B cell (primary cell): ENCODE measurements around the gene CDT1. TPM values are rescaled to one million over a fixed set of nuclear protein-coding genes. Genes with fewer than 3 reads are reported as not detected.

Source experiments
- ATAC-seq: fragments of 200-7000 bp; cut with Tn5 transposase; one replicate; pipeline ENCODE4 v1.10.0; 2021; ENCODE audit warnings: low read depth, mild to moderate bottlenecking, moderate number of reproducible peaks, moderate library complexity
- CTCF ChIA-PET: fragments of 350-600 bp; sonication (Branson Sonifier 250); formaldehyde crosslinking; loops from one replicate; lab custom pipeline; 2021; ENCODE audit warnings: antibody characterized with exemption, inconsistent platforms; lab: Charles Lee
- POLR2A ChIA-PET: fragments of 350-600 bp; sonication (Branson Sonifier 250); formaldehyde crosslinking; loops from one replicate; lab custom pipeline; 2021; ENCODE audit warnings: antibody characterized with exemption; lab: Charles Lee
- DNase-seq: peaks from one replicate; pipeline ENCODE4 v3.0.0; 2013
- H2AFZ ChIP-seq: 2 replicates; pipeline ENCODE4 v1.6.1; 2012; ENCODE audit warnings: mild to moderate bottlenecking, low read depth, low read length; ENCODE audit not compliant: insufficient read depth, poor library complexity, severe bottlenecking
- H3K27ac ChIP-seq, 2 donors: 1 replicate in 1 of 2; 2 replicates in 1 of 2; pipeline ENCODE4 v1.5.1; 2012 to 2013; ENCODE audit warnings: low read length in 2 of 2, mild to moderate bottlenecking in 2 of 2, moderate library complexity in 1 of 2
- H3K27me3 ChIP-seq, 4 experiments: fragments of 200-600 bp in 1 of 4; sonication (generic) in 1 of 4; replicated peaks in 1 of 4; 1 replicate in 2 of 4; 2 replicates in 2 of 4; pipeline versions ENCODE4 v1.6.1 to v1.7.0; 2013 to 2016; ENCODE audit warnings: low read length in 3 of 4, mild to moderate bottlenecking in 2 of 4, mixed read lengths in 1 of 4, moderate library complexity in 1 of 4; ENCODE audit not compliant: insufficient read depth in 4 of 4, control insufficient read depth in 3 of 4; ENCODE audit errors: control extremely low read depth in 1 of 4
- H3K36me3 ChIP-seq, 2 experiments: replicated peaks in 1 of 2; 1 replicate in 1 of 2; 2 replicates in 1 of 2; pipeline versions ENCODE4 v1.6.1 to v1.7.1; 2013; ENCODE audit warnings: low read length in 1 of 2; ENCODE audit not compliant: insufficient read depth in 2 of 2, control insufficient read depth in 1 of 2; ENCODE audit errors: control extremely low read depth in 1 of 2, extremely low read depth in 1 of 2
- H3K4me1 ChIP-seq, 2 donors: fragments of 200-600 bp in 1 of 2; sonication (generic) in 1 of 2; 1 replicate in 1 of 2; 2 replicates in 1 of 2; pipeline versions ENCODE4 v1.5.1 to v1.6.1; 2013 to 2017; ENCODE audit warnings: low read length in 2 of 2; ENCODE audit not compliant: control insufficient read depth in 2 of 2, insufficient read depth in 2 of 2
- H3K4me2 ChIP-seq: replicated peaks from 2 replicates; pipeline ENCODE3; 2012; ENCODE audit warnings: mild to moderate bottlenecking, low read depth, low read length; ENCODE audit not compliant: poor library complexity, severe bottlenecking
- H3K4me3 ChIP-seq, 5 experiments: fragments of 200-600 bp in 1 of 5; sonication (generic) in 1 of 5; 1 replicate in 3 of 5; 2 replicates in 2 of 5; pipeline versions ENCODE4 v1.5.1 to v1.7.0; 2011 to 2016; ENCODE audit warnings: low read length in 4 of 5, mild to moderate bottlenecking in 4 of 5, low read depth in 2 of 5, control low read depth in 1 of 5, moderate library complexity in 1 of 5; ENCODE audit not compliant: insufficient read depth in 1 of 5; ENCODE audit errors: control extremely low read depth in 1 of 5, extremely low read depth in 1 of 5
- H3K79me2 ChIP-seq: fragments of 200-600 bp; sonication (generic); one replicate; pipeline ENCODE4 v1.6.0; 2016; ENCODE audit warnings: low read length; ENCODE audit not compliant: control insufficient read depth, insufficient read depth
- H3K9ac ChIP-seq: fragments of 200-600 bp; sonication (generic); 2 replicates; pipeline ENCODE4 v1.6.1; 2017; ENCODE audit warnings: mild to moderate bottlenecking, low read length, moderate library complexity
- H3K9me3 ChIP-seq, 3 donors: one replicate each; pipeline versions ENCODE4 v1.6.1 to v1.7.1; 2013; ENCODE audit warnings: low read length in 2 of 3; ENCODE audit not compliant: control insufficient read depth in 2 of 3, insufficient read depth in 1 of 3; ENCODE audit errors: control extremely low read depth in 1 of 3
- H4K20me1 ChIP-seq: 2 replicates; pipeline ENCODE4 v1.6.0; 2012; ENCODE audit warnings: mild to moderate bottlenecking, low read length; ENCODE audit not compliant: insufficient read depth, control insufficient read depth, poor library complexity, severe bottlenecking
- H3K27ac Mint-ChIP-seq: one replicate; pipeline ENCODE4 v1.8.0; 2021; ENCODE audit warnings: mixed read lengths
- H3K27me3 Mint-ChIP-seq: one replicate; pipeline ENCODE4 v1.8.0; 2021; ENCODE audit warnings: mixed read lengths
- H3K4me1 Mint-ChIP-seq: one replicate; pipeline ENCODE4 v1.8.0; 2021; ENCODE audit warnings: mixed read lengths
- H3K4me3 Mint-ChIP-seq: one replicate; pipeline ENCODE4 v1.8.0; 2021; ENCODE audit warnings: mixed read lengths
- H3K9me3 Mint-ChIP-seq: one replicate; pipeline ENCODE4 v1.8.0; 2022; ENCODE audit warnings: mixed read lengths; ENCODE audit not compliant: insufficient read depth
- EZH2 ChIP-seq: IDR thresholded peaks from 2 replicates; pipeline ENCODE4 v1.6.1; 2012; ENCODE audit warnings: borderline replicate concordance, low read depth, mild to moderate bottlenecking, moderate library complexity, low read length; ENCODE audit not compliant: insufficient read depth, poor library complexity, severe bottlenecking
- WGBS: methylation state at CpG from one replicate; pipeline ENCODE4 v1.1.5; 2013; ENCODE audit warnings: missing lambda C conversion rate; ENCODE audit not compliant: insufficient coverage; 5-methylcytosine and 5-hydroxymethylcytosine counted together
- intact Hi-C: fragments of 100-400 bp; cut with micrococcal nuclease; formaldehyde crosslinking; loops from one replicate; pipeline ENCODE4 v1.10.0; 2022
- polyA plus RNA-seq: library from polyadenylated mRNA; depleted of rRNA; stranded (reverse); fragments of >200 nt; gene quantifications from 2 replicates; pipeline ENCODE4 v1.2.3, GENCODE V29; 2012
- total RNA-seq, 2 donors: library from RNA; stranded (reverse); fragments of 120-200 nt in 1 of 2; gene quantifications; 1 replicate in 1 of 2; 2 replicates in 1 of 2; pipeline versions ENCODE4 v1.2.3 to v1.2.4, GENCODE V29; 2013 to 2022
- TF ChIP-seq, protein P1 (sequence below): fragments of 200-600 bp; IDR thresholded peaks from one replicate; pipeline ENCODE4 v1.8.0; 2022; ENCODE audit warnings: antibody characterized with exemption, mild to moderate bottlenecking

The CDT1 gene
- total and polyA plus RNA-seq, 2 donors (not counting 1 experiment from before 2014, with no cell fraction given) = 0.27 to 0.36 TPM

DNA sequence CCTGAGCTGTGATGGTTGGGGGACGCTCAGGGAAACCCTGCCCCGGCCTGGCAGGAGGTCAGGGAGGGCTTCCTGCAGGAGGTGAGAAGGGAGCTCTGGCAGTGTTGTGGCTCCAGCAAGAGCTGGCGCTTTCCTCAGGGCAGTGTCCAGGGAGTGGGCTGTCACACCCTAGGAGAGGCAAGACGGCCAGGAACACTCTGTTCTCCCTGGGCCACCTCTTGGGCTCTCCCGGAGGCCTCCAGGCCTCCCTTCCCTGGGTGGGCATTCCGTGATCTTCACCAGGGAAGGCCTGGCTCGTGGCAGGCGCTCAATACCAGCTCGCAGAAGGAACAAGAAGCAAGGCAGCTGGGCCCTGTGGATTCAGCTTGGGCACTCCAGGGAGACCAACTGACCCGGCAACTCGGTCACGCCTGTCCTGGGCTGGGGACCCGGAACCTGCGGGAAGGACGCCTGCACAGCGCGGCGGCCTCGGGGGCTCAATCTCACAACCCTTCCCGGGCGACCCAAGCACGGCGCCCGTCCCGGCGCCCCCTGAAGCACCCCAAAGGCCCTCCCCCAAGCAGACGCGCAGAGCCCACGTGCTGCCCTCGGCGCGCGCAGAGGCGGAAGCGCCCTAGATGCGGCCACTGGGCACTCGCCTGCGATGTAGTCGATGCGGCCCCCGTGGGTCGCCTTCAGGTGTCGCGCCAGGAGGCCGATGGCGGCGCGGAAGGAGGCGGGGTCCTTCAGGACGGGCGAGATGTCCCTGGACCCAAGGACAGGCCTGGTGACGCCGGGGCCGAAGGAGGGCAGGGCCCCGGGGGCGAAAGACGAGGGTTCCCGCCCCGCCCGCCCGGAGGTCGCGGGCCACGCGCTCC lies 7.6 kb downstream of the CDT1 start:
- Histone ChIP-seq H3K79me2 (peaks cover 15% of the 10 kb centered on the region), H3K27me3 (no peaks in the 10 kb centered on the region), H3K4me2 (peak overlapping the region; percentile 99), H4K20me1 (peaks cover 39% of the 10 kb centered on the region), H2AFZ (peak overlapping the region; percentile 78), H3K36me3 (peaks cover 0 to 23% of the 10 kb centered on the region in 2 experiments), H3K27ac (peak overlapping the region; percentile 61 to 65), H3K4me1 (peaks cover 11 to 26% of the 10 kb centered on the region in 2 donors), H3K9me3 (no peaks in the 10 kb centered on the region), H3K9ac (peak overlapping the region; percentile 79), H3K4me3 (peak overlapping the region; percentile 45 to 90 (median 77))
- Mint-ChIP-seq H3K9me3 (no peaks in the 10 kb centered on the region), H3K27me3 (no peaks in the 10 kb centered on the region), H3K4me3 (peak overlapping the region; percentile 92), H3K27ac (peak overlapping the region; percentile 96), H3K4me1 (peaks cover 19% of the 10 kb centered on the region)
- CTCF ChIA-PET = interaction anchor here (0.9 to 3.9 kb wide), 12 partner anchors 10 to 406 kb away, joined by 3 to 23 read pairs (median 4); partner anchors contain the start of genes GALNS, TRAPPC2L and ZNF778
- intact Hi-C loops = loop anchor here (1.0 kb wide), 1 partner anchor 406 kb away; the partner anchor contains the start of gene ZNF778
- 2% methylated on average over 65 of the region's 65 CpGs for WGBS
- POLR2A ChIA-PET = interaction anchor here (0.7 to 2.3 kb wide), 7 partner anchors 10 to 406 kb away, joined by 3 to 11 read pairs (median 5); partner anchors contain the start of genes GALNS, TRAPPC2L and ZNF778
- TF ChIP-seq, protein P1, sequence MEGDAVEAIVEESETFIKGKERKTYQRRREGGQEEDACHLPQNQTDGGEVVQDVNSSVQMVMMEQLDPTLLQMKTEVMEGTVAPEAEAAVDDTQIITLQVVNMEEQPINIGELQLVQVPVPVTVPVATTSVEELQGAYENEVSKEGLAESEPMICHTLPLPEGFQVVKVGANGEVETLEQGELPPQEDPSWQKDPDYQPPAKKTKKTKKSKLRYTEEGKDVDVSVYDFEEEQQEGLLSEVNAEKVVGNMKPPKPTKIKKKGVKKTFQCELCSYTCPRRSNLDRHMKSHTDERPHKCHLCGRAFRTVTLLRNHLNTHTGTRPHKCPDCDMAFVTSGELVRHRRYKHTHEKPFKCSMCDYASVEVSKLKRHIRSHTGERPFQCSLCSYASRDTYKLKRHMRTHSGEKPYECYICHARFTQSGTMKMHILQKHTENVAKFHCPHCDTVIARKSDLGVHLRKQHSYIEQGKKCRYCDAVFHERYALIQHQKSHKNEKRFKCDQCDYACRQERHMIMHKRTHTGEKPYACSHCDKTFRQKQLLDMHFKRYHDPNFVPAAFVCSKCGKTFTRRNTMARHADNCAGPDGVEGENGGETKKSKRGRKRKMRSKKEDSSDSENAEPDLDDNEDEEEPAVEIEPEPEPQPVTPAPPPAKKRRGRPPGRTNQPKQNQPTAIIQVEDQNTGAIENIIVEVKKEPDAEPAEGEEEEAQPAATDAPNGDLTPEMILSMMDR = no peak
- no peak for TF ChIP-seq EZH2
- DNase-seq (peak; percentile 82), ATAC-seq (peak; percentile 40)
